Osteoblast (primary cell): ENCODE results near the gene DHRS7C. TPM values are rescaled to one million over a fixed set of nuclear protein-coding genes. Genes with fewer than 3 reads are reported as not detected.

Source experiments
- DNase-seq: peaks from one replicate; pipeline ENCODE4 v3.0.0; 2011; ENCODE audit warnings: low spot score, mixed read lengths; ENCODE audit not compliant: insufficient read length; ENCODE audit errors: missing footprints
- H2AFZ ChIP-seq: 2 replicates; pipeline ENCODE4 v1.6.0; 2011; ENCODE audit warnings: mild to moderate bottlenecking, low read length
- H3K27ac ChIP-seq: 2 replicates; pipeline ENCODE4 v1.5.1; 2011; ENCODE audit warnings: mild to moderate bottlenecking, low read depth, low read length, moderate library complexity
- H3K27me3 ChIP-seq: 2 replicates; pipeline ENCODE4 v1.6.0; 2012; ENCODE audit warnings: mild to moderate bottlenecking, control low read depth, inconsistent platforms, low read length, moderate library complexity; ENCODE audit not compliant: insufficient read depth
- H3K36me3 ChIP-seq: 2 replicates; pipeline ENCODE4 v1.5.1; 2011; ENCODE audit warnings: mild to moderate bottlenecking, low read length, control low read depth, moderate library complexity; ENCODE audit not compliant: insufficient read depth
- H3K4me1 ChIP-seq: 2 replicates; pipeline ENCODE4 v1.5.1; 2011; ENCODE audit warnings: mild to moderate bottlenecking, low read length, control low read depth, moderate library complexity; ENCODE audit not compliant: insufficient read depth
- H3K4me2 ChIP-seq: 2 replicates; pipeline ENCODE4 v1.6.0; 2011; ENCODE audit warnings: mild to moderate bottlenecking, low read length; ENCODE audit not compliant: insufficient read depth
- H3K4me3 ChIP-seq: fragments of 200-600 bp; sonication (generic); 3 replicates; pipeline ENCODE4 v1.5.1; 2012; ENCODE audit warnings: mild to moderate bottlenecking, low read length, inconsistent platforms; ENCODE audit not compliant: insufficient read depth
- H3K79me2 ChIP-seq: 2 replicates; pipeline ENCODE4 v1.6.0; 2012; ENCODE audit warnings: mild to moderate bottlenecking, low read length, control low read depth, inconsistent platforms; ENCODE audit not compliant: insufficient read depth
- H3K9me3 ChIP-seq: 2 replicates; pipeline ENCODE4 v1.5.1; 2011; ENCODE audit warnings: low read depth, low read length, control low read depth
- H4K20me1 ChIP-seq: 2 replicates; pipeline ENCODE4 v1.6.0; 2012; ENCODE audit warnings: mild to moderate bottlenecking, low read length, control low read depth; ENCODE audit not compliant: insufficient read depth
- total RNA-seq: library from RNA; depleted of rRNA; stranded (reverse); fragments of >200 nt; gene quantifications from 2 replicates; pipeline ENCODE4 v1.2.3, GENCODE V29; 2012
- TF ChIP-seq, protein P1 (sequence below): IDR thresholded peaks from 2 replicates; pipeline ENCODE4 v1.5.1; 2011; ENCODE audit warnings: mild to moderate bottlenecking, low read depth, low read length, moderate library complexity; ENCODE audit errors: extremely low read depth

The DHRS7C gene
- total RNA-seq, 1 donor, result not detected

DNA sequence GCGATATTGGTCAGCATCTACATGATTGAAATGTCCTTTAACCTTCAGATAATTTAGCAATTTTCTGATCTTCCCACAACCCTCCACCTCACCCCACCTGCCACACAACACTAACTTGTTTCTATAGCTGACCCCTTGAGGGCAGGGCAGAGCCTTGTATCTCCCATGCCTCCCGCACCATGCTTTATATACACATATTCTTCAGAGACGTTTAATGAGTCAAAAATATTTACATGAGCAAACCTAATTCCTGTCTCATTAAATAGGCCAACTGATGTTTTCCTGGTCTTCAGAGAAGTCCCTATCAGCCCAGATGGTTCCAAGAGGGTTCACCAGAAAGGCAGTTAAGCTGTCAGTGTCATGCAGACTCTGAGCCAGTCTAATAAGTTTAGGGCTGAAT, 6.6 kb upstream of the DHRS7C start:
- no peak overlapping the region for H3K27ac ChIP-seq
- H3K36me3 ChIP-seq, result no peaks in the 10 kb centered on the region
- TF ChIP-seq, protein P1, sequence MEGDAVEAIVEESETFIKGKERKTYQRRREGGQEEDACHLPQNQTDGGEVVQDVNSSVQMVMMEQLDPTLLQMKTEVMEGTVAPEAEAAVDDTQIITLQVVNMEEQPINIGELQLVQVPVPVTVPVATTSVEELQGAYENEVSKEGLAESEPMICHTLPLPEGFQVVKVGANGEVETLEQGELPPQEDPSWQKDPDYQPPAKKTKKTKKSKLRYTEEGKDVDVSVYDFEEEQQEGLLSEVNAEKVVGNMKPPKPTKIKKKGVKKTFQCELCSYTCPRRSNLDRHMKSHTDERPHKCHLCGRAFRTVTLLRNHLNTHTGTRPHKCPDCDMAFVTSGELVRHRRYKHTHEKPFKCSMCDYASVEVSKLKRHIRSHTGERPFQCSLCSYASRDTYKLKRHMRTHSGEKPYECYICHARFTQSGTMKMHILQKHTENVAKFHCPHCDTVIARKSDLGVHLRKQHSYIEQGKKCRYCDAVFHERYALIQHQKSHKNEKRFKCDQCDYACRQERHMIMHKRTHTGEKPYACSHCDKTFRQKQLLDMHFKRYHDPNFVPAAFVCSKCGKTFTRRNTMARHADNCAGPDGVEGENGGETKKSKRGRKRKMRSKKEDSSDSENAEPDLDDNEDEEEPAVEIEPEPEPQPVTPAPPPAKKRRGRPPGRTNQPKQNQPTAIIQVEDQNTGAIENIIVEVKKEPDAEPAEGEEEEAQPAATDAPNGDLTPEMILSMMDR, result no peak
- no peak overlapping the region for H3K4me3 ChIP-seq
- H3K79me2 ChIP-seq, result no peaks in the 10 kb centered on the region
- no peak overlapping the region for H3K4me2 ChIP-seq
- no peaks in the 10 kb centered on the region for H3K27me3 ChIP-seq
- H4K20me1 ChIP-seq, result no peaks in the 10 kb centered on the region
- H2AFZ ChIP-seq, result no peak overlapping the region
- no peaks in the 10 kb centered on the region for H3K4me1 ChIP-seq
- no peaks in the 10 kb centered on the region for H3K9me3 ChIP-seq
- no peak for DNase-seq

- H3K4me3 ChIP-seq, result no peak overlapping the region
- no peaks in the 10 kb centered on the region for H3K27me3 ChIP-seq
- H3K27ac ChIP-seq, result no peak overlapping the region
- no peaks in the 10 kb centered on the region for H3K36me3 ChIP-seq
- H3K4me1 ChIP-seq, result no peaks in the 10 kb centered on the region
- H3K4me2 ChIP-seq, result no peak overlapping the region
- H3K79me2 ChIP-seq, result no peaks in the 10 kb centered on the region
- no peaks in the 10 kb centered on the region for H4K20me1 ChIP-seq
- H2AFZ ChIP-seq, result no peak overlapping the region
- TF ChIP-seq, protein P1, result no peak
- DNase-seq, result no peak
- no peaks in the 10 kb centered on the region for H3K9me3 ChIP-seq
Measured at GRCh38 chr17:9792181-9792840, 919 bp upstream of the DHRS7C start.

DNA sequence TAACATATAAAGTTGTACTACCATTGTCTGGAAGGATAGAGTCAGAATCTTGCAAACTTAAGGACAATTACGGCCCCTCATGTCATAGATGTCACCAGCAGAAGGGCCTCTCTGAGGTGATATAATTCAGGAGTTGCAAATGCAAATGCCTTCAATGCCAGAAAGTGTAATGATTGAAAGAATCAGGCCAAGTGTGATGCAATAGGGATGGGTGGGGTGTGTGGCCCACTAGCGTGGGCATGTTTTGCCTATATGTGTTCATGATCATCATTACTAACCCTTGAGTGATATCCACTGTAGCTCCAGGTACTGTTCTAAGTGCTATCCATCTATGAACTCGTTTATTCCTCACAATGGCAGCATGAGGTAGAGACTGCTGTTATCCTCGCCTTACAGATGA, 1.1 kb downstream of the DHRS7C start:
- Histone ChIP-seq H3K27me3 (no peaks in the 10 kb centered on the region), H3K4me3 (no peak overlapping the region), H3K9me3 (no peaks in the 10 kb centered on the region), H3K79me2 (no peaks in the 10 kb centered on the region), H2AFZ (no peak overlapping the region), H3K4me1 (no peaks in the 10 kb centered on the region), H3K4me2 (no peak overlapping the region), H3K27ac (no peak overlapping the region), H3K36me3 (no peaks in the 10 kb centered on the region), H4K20me1 (no peaks in the 10 kb centered on the region)
- DNase-seq, result no peak
- TF ChIP-seq, protein P1, result no peak

DNA sequence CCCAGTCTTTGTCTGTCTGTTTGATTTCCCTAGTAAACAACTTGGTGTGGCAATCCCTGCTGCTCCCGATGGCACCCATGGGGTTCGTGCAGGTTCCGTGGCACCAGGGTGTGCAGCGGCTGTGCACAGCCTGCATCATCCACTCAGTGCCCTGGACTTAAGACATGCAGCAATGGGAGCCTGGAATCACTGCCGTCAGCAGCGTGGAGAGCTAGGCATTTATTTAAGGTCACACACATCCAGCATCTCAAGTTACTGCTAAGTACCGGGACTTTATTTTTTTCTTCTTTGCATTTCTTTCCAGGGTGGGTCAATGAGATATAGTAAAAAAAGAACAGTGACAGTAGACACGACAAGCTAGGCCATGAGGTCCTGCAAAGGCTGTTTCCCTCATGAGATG, 2.8 kb downstream of the DHRS7C start:
- Histone ChIP-seq H3K9me3 (no peaks in the 10 kb centered on the region), H2AFZ (no peak overlapping the region), H3K27me3 (no peaks in the 10 kb centered on the region), H4K20me1 (no peaks in the 10 kb centered on the region), H3K4me1 (no peaks in the 10 kb centered on the region), H3K79me2 (no peaks in the 10 kb centered on the region), H3K4me3 (no peak overlapping the region), H3K27ac (no peak overlapping the region), H3K36me3 (no peaks in the 10 kb centered on the region), H3K4me2 (no peak overlapping the region)
- DNase-seq, result no peak
- TF ChIP-seq, protein P1, result no peak
